CD4-positive, alpha-beta T cell treated with Interleukin-17A for 1 hour (primary cell): Measurements from ENCODE around the gene SAMM50.

Experiments used
- DNase-seq: peaks from one replicate; pipeline ENCODE4 v3.0.0-alpha.2; 2020

Gene SAMM50

DNA sequence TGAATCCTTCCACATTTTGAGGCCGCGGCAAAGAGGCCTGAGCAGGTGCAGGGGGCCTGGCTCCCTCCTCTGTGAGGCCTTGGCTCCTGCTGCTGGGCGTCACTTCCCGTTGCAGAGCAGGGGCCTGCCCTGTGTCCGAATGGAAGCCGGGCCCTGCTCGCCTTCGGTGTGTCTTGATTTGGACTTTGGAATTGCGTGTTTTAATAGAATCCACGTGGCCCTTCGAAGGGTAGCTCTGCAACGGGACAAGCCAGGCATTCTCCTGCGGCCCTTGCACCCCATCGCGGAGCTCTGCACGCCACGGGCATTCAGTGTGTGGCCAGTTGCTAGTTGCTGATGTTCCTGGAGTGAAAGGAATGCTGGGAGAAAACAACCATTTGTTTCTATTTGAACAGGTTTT lies 25.8 kb downstream of the SAMM50 start:
- no peak for DNase-seq

DNA sequence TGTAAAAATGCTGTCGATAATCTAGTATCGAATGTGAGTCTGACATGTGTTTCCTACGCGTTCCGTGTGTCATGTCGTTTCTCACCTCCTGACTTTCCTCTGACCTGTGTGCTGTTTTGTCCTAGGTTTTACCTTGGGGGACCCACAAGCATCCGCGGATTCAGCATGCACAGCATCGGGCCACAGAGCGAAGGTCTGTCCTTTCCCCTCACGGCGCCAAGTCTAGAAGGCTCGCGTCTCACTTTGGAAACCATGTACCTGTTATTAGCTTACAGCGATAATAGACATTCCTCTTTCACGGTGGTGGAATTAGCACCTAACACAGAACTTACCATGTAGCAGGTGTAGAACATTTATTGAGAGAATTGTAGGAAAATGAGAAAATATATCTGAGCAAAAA lies 28.6 kb downstream of the SAMM50 start:
- no peak for DNase-seq

DNA sequence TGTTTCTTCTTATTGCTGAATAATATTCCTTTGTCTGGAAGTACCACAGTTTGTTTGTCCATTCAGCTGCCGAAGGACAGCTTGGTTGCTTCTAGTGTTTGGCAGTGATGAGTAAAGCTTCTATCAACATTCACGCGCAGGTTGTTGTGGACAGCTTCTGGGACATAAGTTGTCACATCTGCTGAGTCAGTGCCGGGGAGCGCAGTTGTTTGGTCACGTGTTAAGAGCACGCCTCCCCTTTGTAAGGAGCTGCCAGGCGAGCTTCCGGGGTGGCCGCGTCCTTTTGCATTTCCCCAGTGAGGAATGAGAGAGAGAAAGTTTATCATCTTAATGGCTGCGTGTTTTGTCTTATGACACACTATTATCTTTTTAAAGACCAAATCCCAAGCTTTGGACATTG lies 30.3 kb downstream of the SAMM50 start:
- no peak for DNase-seq

DNA sequence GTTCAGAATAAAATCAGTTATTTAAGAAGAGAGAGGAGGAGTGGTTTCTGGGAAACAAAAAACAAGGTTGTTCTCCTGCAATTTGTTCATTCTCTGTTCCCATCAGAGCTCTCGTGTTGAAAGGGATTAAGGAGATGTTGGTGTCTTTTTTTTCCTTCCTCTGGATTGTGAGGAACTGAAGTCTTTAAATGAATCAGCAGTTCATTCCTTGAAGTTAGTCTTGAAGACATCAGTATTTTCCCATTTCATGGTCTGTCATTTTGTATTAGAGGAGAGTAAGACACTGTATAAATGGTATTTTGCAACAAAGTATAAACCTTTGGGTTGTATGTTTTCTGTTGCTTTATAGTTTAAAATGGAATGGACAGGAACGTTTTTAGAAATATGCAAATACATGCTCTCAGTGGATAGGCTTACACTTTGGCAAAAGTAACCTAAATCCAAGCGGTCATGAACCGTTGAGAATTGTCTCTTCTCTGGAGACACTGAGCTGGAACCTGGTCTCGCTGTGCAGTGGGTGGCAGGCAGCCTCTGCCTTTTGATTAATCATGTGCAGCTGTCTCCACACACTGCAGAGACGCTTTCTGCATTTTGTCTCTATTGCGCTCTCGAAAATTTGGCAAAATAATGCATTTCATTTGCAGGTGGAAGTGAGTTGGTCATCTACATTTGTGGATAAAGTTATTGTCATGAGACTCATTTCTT lies 33.0 kb downstream of the SAMM50 start:
- no peak for DNase-seq

DNA sequence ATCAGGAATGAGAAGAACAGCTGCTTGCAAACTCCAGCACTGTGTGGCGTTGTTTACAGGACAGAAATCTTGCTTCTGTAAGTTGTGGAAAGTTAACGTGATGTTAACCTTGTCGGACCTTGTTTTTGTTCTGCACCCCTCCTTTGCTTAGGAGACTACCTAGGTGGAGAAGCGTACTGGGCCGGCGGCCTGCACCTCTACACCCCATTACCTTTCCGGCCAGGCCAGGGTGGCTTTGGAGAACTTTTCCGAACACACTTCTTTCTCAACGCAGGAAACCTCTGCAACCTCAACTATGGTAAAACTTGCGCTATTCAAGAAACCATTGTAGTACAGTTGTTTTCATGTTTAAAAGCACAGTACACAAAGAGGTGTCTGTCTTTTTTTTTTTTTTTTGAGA lies 33.7 kb downstream of the SAMM50 start:
- no peak for DNase-seq

DNA sequence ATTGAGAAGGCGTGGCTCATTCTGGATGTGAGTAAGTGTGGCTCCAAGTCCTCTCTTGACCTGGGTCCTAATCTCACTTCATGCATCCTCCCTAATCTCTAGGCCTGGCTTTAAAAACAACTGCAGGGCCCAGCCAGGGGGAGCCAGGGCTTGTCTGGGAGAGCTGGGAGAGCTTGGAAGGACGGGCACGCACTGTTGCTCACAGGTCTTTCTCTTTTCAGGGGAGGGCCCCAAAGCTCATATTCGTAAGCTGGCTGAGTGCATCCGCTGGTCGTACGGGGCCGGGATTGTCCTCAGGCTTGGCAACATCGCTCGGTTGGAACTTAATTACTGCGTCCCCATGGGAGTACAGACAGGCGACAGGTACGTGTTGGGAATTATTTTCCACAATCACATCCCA lies 34.8 kb downstream of the SAMM50 start:
- DNase-seq: no peak

DNA sequence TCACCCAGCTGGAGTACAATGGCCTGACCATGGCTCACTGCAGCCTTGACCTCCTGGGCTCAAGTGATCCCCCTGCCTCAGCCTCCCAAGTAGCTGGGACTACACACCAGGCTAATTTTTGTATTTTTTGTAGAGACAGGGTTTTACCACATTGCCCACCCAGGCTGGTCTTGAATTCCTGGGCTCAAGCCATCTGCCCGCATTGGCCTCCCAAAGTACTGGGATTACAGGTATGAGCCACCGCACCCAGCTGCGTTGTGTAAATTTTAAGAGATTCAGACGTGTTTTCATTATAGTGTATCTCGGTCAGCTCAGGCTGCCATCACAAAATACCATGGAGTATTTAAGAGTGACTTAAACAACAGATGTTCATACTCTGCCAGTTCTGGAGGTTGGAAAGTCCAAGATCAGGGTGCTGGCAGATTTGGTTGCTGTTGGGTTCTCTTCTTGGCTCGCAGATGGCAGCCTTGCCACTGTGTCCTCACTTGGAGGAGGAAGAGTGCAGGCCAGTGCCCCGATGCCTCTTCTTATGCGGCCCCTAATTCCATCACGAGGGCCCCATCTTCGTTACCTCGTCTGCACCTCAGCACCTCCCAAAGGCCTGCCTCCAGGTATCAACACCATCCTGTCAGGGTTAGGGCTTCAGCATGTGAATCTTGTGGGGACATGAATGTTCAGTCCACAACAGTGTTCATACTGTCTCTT lies 36.2 kb downstream of the SAMM50 start:
- no peak for DNase-seq

DNA sequence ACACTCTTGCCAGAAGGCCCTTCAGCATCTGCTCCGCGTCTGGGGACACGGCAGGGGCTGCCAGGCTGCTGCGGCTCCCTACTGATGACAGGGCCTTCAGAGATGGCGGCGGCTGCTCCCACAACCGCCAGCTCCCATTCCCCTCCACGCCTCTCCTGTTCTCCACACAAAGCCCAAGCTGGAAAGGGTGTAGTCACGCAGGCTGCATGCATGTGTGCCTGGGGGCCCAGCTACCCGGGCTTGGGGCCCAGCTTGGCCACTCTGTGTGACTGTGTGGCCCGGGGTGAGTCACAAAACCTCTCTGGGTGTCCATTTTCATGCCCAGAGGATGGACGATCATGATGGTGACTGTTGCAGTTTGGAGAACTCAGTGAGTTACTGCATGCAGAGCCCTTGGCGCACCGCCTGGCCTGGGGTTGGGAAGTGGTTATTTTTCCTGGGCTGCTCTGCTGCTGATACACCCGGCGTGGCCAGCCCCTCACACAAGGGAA lies 37.1 kb downstream of the SAMM50 start:
- DNase-seq: no peak

DNA sequence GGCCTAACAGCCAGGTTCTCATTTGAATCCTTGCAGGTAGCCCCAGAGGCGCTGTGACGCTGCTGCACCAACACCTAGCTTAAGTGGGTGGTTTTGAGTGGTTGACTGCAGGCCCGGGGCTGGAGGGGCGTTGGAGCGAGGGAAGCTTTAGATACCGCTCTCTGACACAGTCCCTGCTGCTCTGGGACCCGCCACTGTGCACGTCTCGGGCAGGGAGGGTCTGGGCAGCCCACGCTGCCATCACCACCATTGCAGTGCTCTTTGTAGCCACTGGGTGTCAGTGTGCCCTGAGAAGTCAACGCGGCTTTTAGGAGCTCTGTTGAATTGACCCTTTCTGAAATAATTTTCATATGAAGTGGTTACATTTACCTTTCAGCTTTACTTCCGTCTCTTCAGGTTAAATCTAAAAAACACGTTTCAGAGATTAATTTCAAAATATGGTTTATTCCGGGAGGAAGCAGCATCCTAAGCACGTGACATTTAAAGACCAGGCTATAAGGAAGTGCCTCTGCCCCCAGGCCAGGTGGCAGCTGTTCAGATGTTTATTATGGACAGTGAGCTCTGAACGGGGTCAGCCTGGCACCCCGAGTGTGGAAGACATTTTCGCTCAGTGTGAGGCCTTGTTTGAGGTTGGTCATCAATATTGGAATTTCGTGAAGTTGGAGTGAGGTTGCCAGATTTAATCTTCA lies 38.0 kb downstream of the SAMM50 start:
- peak; percentile 73 for DNase-seq

DNA sequence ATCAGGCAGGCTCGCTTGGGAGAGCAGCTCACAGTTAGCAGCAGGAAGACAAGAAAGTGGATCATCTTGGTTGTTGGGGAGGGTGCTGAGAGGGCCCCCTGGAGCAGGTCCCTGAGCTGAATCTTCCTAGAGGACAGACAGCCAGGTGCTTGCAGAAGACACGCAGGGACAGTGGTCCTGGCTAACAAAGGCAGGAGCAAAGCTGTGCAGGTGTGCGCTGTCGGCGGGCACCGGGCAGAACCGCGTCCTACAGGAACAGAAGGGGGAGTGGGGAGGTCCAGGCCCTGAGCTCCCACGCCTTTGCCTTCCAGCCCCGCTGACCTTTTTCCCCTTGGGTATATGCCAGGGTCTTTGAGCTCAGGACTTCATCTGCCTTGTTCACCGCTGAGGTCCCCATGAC lies 38.8 kb downstream of the SAMM50 start:
- DNase-seq: no peak

DNA sequence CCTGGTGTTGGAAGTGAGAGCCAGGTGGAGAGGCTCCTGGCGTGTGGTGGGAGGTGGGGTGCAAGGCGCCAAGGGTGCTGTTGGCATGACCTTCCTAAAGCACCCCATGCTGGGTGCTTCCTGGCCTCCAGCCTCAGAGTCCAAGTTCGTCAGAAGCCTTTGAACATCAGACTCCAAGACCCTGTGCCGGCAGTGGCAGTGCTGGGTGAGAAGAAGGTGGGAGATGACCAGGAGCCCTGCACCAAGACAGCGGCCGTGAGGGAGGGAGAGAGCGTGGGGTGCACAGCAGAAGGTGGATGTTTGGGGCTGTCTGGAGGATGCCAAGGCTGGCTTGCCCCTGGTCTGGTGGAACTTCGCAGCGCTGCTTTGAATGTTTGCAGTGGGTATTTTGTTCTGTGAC lies 39.2 kb downstream of the SAMM50 start:
- no peak for DNase-seq

DNA sequence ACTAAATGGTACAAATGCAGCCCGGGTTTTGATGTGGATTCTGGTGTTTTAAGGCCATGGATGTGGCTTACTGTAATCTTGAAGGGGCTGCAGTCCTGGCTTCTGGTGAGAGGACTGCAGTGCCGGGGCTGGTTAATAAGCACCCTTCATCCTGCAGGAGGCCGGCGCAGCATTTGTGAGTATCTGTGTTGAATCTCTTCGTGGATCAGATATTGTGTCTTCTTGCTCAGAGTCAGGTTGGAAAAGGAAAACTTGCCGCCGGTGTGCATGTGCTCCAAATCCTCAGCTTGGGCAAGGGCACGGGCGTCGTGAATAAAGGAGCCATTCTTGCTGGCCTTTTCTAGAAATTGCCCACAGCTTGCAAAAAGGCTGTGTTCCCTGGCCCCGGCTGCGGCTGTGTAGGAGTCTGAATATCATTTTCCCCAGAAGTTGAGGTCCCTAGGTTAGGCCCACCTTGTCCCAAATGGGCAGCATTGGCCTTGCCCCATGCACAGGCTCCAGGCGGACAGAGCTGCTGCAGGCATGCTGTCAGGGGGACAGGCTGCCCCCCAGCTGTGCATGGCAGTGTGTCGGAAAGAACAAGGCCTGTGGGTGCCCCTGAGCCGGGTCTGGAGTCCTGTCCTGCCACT lies 39.9 kb downstream of the SAMM50 start:
- DNase-seq: no peak

DNA sequence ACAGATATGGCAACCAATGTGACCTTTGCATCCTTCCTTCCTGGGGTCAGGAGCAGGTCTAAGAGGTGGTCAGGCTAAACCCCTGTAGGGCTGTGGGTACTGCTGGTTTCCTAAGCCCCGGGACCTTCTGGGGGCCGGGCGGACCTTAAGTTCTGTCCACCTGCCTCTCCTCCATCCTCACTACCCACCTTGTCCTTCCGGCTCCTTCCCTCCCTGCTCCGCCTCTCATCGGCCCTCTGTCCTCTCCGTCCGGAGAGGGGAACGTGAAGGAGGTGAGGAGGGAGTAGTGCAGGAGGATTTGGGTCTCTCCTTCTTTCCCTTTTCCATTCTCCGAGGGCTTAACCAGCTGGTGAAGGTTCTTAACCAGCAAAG lies 40.5 kb downstream of the SAMM50 start:
- no peak for DNase-seq

DNA sequence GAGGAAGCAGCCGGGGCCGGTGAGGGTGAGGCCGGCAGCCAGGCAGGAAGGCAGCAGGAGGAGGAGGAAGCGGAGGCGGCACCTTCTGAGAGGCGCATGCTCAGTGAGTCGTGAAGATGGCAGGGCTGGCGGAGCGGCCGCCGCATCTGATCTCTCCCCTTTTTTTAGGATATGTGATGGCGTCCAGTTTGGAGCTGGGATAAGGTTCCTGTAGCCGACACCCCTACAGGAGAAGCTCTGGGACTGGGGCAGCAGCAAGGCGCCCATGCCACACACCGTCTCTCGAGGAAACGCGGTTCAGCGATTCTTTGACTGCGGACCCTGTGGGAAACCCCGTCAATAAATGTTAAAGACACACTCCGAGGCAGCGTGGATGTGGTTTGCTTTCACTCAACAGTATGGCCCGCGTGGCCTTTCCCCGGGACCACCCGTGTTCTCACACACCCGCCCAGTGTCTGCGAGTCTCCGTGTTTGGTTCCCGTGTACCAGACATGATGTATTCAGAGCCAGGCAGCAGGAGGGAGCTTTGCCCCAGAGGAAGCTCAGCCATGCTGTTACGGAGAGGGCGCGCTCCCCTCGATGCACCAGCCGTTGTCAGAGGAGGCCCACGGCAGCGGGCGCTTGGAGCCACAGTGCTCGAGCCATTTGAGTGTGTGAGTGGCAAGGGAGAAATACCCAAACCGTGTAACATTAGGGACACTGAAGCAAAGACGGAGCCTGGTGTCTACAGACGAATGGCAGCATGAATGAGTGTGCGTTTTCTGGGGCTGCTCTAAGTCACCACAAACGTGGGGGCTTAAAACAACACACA lies 41.1 kb downstream of the SAMM50 start:
- peak; percentile 74 for DNase-seq

DNA sequence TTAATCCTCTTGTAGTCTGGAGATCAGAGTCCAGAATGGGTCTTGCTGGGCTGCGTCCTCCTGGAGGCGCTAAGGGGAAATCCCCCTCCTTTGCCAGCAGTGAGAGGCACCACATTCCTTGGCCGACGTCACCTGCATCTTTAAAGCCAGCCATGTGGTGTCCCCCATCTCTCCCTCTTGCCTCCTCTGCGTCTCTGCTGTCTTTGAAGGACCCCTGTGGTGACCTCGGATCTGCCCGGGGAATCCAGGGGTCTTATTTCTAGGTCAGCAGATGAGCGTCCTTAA lies 41.7 kb downstream of the SAMM50 start:
- DNase-seq: no peak

DNA sequence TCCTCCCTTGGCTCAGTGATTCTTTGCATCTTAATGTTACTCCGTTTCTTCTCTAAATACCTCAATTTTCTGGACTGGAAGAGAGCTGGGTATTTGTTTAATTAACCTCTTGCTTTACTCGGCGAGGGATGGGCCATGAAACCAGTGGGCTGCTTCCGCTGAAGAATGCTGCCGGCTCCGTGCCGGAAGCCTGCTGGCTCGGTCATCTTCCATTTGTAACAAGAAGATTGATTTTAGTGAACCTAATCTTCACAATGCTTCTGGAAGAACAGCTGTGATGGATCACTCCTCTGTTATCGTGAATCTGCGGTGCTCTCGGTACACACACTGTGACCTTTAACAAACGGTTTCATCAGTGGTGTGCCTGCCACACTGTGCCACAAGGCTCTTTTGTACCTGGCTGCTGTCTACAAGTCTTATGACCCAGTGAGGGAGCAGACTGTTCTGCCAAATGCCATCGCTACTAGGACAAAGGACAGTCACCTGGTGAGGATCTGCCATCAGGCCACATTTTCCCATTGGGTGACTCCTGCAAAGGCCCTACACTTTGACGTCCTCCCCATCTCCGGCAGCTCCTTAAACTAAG lies 43.5 kb downstream of the SAMM50 start:
- DNase-seq: no peak

DNA sequence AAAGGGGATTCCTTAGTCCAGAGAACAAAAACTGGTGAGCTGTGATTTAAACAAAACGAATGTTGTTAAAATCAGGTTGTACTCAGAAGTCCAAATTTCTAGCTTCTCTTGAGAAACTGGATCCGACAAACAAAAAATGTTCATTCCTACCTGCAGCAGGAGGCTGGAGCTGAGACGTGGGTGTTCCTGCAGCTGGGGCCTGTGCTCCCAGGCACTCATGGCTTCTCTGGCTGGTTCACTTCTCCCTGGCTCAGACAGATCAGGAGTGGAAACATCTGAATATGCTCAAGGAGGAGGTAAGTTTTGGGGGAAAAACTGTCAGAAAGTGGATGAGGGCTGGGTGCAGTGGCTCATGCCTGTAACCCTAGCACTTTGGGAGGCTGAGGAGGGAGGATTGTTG lies 44.1 kb downstream of the SAMM50 start:
- DNase-seq: no peak

DNA sequence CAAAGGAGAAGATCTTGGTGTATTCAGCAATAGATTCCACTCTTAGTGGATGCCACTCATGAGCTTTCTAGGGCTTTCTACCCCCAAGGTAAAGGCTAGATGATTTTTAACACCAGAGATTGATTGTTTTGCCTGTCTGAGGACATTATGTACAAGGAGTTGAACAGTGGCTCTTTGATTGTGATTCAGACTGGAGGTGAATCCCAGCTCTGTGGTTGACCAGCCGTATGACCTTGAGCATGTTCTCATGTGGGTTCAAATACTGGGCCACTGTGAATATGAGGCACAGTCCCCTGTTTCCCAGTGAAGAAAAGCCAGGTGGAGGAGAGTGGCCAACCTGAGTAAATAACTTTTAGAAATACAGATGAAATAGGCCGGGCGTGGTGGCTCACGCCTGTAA lies 44.9 kb downstream of the SAMM50 start:
- DNase-seq: no peak

DNA sequence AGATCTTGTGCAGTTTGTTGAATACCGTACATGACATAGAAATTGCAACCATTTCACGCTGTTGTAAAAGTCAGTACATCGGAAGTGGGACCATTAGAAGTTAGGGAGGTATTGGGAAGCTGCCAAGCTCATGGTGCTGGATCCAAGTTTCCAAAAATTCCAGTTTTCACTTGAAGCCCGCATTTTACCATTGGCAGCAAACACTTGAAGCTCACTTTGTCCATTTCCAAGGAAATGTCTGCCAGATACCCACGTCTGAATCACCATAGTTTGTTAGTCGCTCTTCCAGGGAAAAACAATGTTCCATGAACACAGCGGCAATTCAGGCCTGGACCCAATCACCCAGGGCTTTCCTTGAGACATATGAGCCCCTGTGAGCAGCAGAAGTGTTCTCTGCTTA lies 46.3 kb downstream of the SAMM50 start:
- no peak for DNase-seq

DNA sequence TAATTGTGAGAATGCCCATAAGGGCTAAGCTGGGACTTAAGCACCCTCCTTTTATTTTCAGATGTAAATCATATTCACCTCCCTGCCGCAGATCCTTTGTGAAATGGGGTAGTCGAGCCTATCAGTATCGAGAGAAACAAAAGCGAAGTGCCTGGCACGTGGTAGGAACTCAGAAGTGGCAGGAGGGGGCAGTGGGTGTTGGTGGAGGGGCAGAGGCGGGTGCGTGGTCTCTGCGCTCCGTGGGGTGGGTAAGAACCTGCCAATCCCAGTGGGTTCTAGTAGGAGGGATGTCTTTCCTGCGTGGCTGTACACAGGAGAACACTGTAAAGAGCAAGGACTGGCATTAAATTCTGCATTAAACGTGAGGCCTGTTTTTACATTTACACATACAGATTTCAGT lies 47.1 kb downstream of the SAMM50 start:
- no peak for DNase-seq

DNA sequence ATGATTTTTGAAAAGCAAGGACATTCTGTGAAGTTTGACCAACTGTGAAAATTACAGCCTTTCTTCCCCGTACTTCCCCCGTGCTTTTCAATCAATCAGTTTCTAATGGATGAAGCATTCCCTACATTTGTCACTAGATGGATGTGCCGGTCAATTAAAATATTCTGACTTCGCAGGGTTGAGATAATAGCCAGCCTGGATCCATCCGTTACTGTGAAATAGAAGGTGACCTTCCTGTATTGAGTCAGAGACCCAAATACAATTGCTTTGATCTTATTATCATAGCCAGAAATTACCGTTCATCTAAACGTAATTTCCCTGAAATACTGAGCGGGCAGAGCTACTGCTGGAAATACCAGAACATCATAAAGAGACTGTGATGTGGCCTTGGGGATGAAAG lies 47.8 kb downstream of the SAMM50 start:
- no peak for DNase-seq

DNA sequence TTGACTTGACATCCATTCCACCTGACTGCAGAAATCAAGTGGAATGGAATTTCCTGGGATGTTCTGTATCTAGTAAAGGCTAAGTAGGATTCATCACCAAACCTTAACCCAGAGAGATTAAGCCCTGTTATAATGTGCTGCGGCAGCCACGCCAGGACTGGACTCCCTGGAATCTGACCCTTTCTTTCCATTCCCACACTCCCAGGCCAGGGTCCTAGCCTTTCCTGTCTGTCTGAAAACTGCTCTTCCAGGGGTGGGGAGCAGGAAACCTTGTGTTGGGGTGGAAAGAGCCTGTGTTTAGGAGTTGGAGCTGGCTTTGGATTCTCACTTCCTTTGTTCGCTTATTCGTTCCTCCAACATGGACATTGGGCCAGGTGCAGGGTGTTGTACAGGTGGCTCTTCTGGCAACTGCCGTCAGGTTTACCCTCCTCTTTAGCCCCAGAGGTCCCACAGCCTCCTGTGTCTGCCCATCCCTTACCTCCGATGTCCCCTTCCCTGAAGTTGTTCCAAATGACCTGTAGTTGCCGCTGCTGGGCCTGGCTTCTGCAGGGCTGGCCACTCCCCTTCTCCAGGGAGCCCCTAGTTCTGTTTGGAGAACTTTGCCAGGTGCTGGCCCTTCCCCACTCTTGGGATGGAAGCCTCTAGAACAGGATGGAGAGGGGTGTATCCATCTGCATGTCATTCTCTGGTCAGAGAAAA lies 48.3 kb downstream of the SAMM50 start:
- no peak for DNase-seq
